Heart left ventricle (tissue), 13 donors: ENCODE measurements around the gene INO80.

ENCODE experiments used
- CTCF ChIP-seq, 12 donors: fragments of 200-600 bp; sonication (generic) in 4 of 12; IDR thresholded peaks; one replicate each; pipeline versions ENCODE4 v1.5.0 to v1.8.0; 2018 to 2022; ENCODE audit warnings: antibody characterized with exemption in 12 of 12, mild to moderate bottlenecking in 5 of 12
- POLR2A ChIP-seq, 2 donors: fragments of 450-650 bp; IDR thresholded peaks; one replicate each; pipeline ENCODE4 v1.6.1; 2017; ENCODE audit warnings: antibody characterized with exemption in 2 of 2, mild to moderate bottlenecking in 2 of 2, moderate library complexity in 2 of 2
- donor health status: ischemic (EF 13 %, LVEDD 7.1; RV severe dilation, severe dysfunction).
- donor health status: DM: no; HTN: yes; CAD: no.
- donor health status: DM: no; HTN: no; CAD: no.
- donor health status: ischemic (EF 25% LVEDD 6.9; RV normal size, moderate dysfunction).
- donor health status: ischemic (EF 25% LVEDD 5.7; RV mildly dilated, moderate dysfunction).
- donor health status: ischemic (EF 35%, LVEDD 5.7; RV mildly dilated, moderate dysfunction).
- donor health status: nonischemic (EF 11% LVEDD 7.7; RV severe dilation, severe dysfunction).
- donor health status: DM: yes; HTN: yes; CAD: no.
- donor health status: PGD.
- donor health status: ischemic (EF 29% LVEDD 5.4; RV normal size, mild dysfunction).
- donor health status: nonischemic (EF 23%, LVEDD 6.1; RV moderate dilation, normal function).

- TF ChIP-seq CTCF (IDR thresholded peaks at IDR 0.05) (no peak), POLR2A (IDR thresholded peaks at IDR 0.05) (no peak)
These were observed 23.5 kb upstream of the INO80 start for GRCh38 chr15:41139619-41140018.
